H9 (cell line): ENCODE data around the gene ZNF280A. TPM values are rescaled to one million over a fixed set of nuclear protein-coding genes. Genes with fewer than 3 reads are reported as not detected.

Source experiments
- DNase-seq: peaks from one replicate; pipeline ENCODE4 v3.0.0-alpha.2; 2017
- H2AFZ ChIP-seq: one replicate; pipeline ENCODE4 v1.6.1; 2013; ENCODE audit warnings: mild to moderate bottlenecking, low read length, control low read depth, moderate library complexity
- H2AK5ac ChIP-seq: 2 replicates; pipeline ENCODE4 v1.6.1; 2013; ENCODE audit warnings: low read length, control low read depth, mixed read lengths; ENCODE audit not compliant: insufficient read length
- H2BK120ac ChIP-seq: one replicate; pipeline ENCODE4 v1.6.1; 2013; ENCODE audit warnings: low read depth, mild to moderate bottlenecking, low read length, control low read depth, inconsistent platforms; ENCODE audit not compliant: poor library complexity, severe bottlenecking
- H2BK12ac ChIP-seq: 2 replicates; pipeline ENCODE4 v1.6.1; 2013; ENCODE audit warnings: low read length, control low read depth, mixed read lengths, low read depth; ENCODE audit not compliant: insufficient read length
- H2BK15ac ChIP-seq: 2 replicates; pipeline ENCODE4 v1.6.1; 2013; ENCODE audit warnings: low read depth, low read length, control low read depth
- H2BK20ac ChIP-seq: one replicate; pipeline ENCODE4 v1.6.1; 2013; ENCODE audit warnings: low read depth, mild to moderate bottlenecking, low read length, control low read depth, inconsistent platforms; ENCODE audit not compliant: poor library complexity, severe bottlenecking
- H2BK5ac ChIP-seq: 2 replicates; pipeline ENCODE4 v1.6.1; 2013; ENCODE audit warnings: low read length, control low read depth, mixed read lengths; ENCODE audit not compliant: insufficient read length
- H3K14ac ChIP-seq: 2 replicates; pipeline ENCODE4 v1.6.1; 2013; ENCODE audit warnings: low read length, control low read depth; ENCODE audit not compliant: insufficient read depth
- H3K18ac ChIP-seq: 2 replicates; pipeline ENCODE4 v1.6.1; 2013; ENCODE audit warnings: low read depth, mild to moderate bottlenecking, mixed read lengths, low read length, control low read depth; ENCODE audit not compliant: insufficient read length
- H3K23ac ChIP-seq: 2 replicates; pipeline ENCODE4 v1.6.1; 2013; ENCODE audit warnings: low read length, control low read depth, mixed read lengths, low read depth; ENCODE audit not compliant: insufficient read length
- H3K23me2 ChIP-seq: 2 replicates; pipeline ENCODE4 v1.6.1; 2013; ENCODE audit warnings: low read depth, mild to moderate bottlenecking, mixed read lengths, low read length, control low read depth; ENCODE audit not compliant: insufficient read length, poor library complexity, severe bottlenecking
- H3K27ac ChIP-seq: 2 replicates; pipeline ENCODE4 v1.5.1; 2013; ENCODE audit warnings: low read length, control low read depth, mixed read lengths, low read depth; ENCODE audit not compliant: insufficient read length
- H3K27me3 ChIP-seq: 2 replicates; pipeline ENCODE4 v1.6.1; 2013; ENCODE audit warnings: low read length, control low read depth, inconsistent platforms; ENCODE audit not compliant: insufficient read depth
- H3K4ac ChIP-seq: 2 replicates; pipeline ENCODE4 v1.6.1; 2013; ENCODE audit warnings: low read depth, mild to moderate bottlenecking, control low read depth, inconsistent platforms, low read length, moderate library complexity
- H3K4me1 ChIP-seq: 2 replicates; pipeline ENCODE4 v1.6.1; 2013; ENCODE audit warnings: low read length, control low read depth, inconsistent platforms; ENCODE audit not compliant: insufficient read depth
- H3K4me2 ChIP-seq: 2 replicates; pipeline ENCODE4 v1.6.1; 2013; ENCODE audit warnings: low read length, control low read depth, mixed read lengths; ENCODE audit not compliant: insufficient read length, insufficient read depth
- H3K56ac ChIP-seq: 2 replicates; pipeline ENCODE4 v1.6.1; 2013; ENCODE audit warnings: low read depth, mild to moderate bottlenecking, mixed read lengths, low read length, control low read depth; ENCODE audit not compliant: insufficient read length
- H3K79me1 ChIP-seq: 2 replicates; pipeline ENCODE4 v1.6.1; 2013; ENCODE audit warnings: low read depth, mild to moderate bottlenecking, moderate library complexity, low read length, control low read depth, inconsistent platforms; ENCODE audit not compliant: insufficient read depth, poor library complexity, severe bottlenecking
- H3K79me2 ChIP-seq: 2 replicates; pipeline ENCODE4 v1.6.1; 2013; ENCODE audit warnings: low read length, control low read depth, inconsistent platforms; ENCODE audit not compliant: insufficient read depth
- H3K9ac ChIP-seq: 2 replicates; pipeline ENCODE4 v1.6.1; 2013; ENCODE audit warnings: low read length, control low read depth, mixed read lengths; ENCODE audit not compliant: insufficient read length; ENCODE audit errors: extremely low read depth
- H3K9me3 ChIP-seq: one replicate; pipeline ENCODE4 v1.6.1; 2013; ENCODE audit warnings: low read depth, low read length, inconsistent platforms; ENCODE audit not compliant: control insufficient read depth
- H3T11ph ChIP-seq: one replicate; pipeline ENCODE4 v1.6.1; 2013; ENCODE audit warnings: mild to moderate bottlenecking, low read length, control low read depth, inconsistent platforms
- H4K20me1 ChIP-seq: one replicate; pipeline ENCODE4 v1.6.1; 2013; ENCODE audit not compliant: control insufficient read depth, insufficient read length, insufficient read depth
- H4K5ac ChIP-seq: 2 replicates; pipeline ENCODE4 v1.6.1; 2013; ENCODE audit warnings: low read depth, mild to moderate bottlenecking, mixed read lengths, low read length, control low read depth; ENCODE audit not compliant: insufficient read length
- H4K8ac ChIP-seq: replicated peaks from 2 replicates; pipeline ENCODE4 v1.6.1; 2013; ENCODE audit warnings: low read length, control low read depth, mixed read lengths, low read depth; ENCODE audit not compliant: insufficient read length
- H4K91ac ChIP-seq: 2 replicates; pipeline ENCODE4 v1.6.1; 2013; ENCODE audit warnings: low read depth, mild to moderate bottlenecking, moderate library complexity, mixed read lengths, low read length, control low read depth; ENCODE audit not compliant: insufficient read length
- H3K27ac Mint-ChIP-seq, 3 experiments: 2 replicates in 2 of 3; 3 replicates in 1 of 3; pipeline ENCODE4 v1.8.0; 2020 to 2021; ENCODE audit warnings: mixed read lengths in 3 of 3, mild to moderate bottlenecking in 1 of 3, moderate library complexity in 1 of 3
- H3K27me3 Mint-ChIP-seq: 2 replicates; pipeline ENCODE4 v1.8.0; 2021; ENCODE audit warnings: low read depth, mild to moderate bottlenecking, moderate library complexity, mixed read lengths
- H3K36me3 Mint-ChIP-seq, 3 experiments: 2 replicates in 2 of 3; 3 replicates in 1 of 3; pipeline ENCODE4 v1.8.0; 2020 to 2021; ENCODE audit warnings: low read depth in 3 of 3, mixed read lengths in 3 of 3; ENCODE audit not compliant: insufficient read depth in 1 of 3
- H3K4me1 Mint-ChIP-seq, 2 experiments: 2 replicates each; pipeline ENCODE4 v1.8.0; 2020; ENCODE audit warnings: mixed read lengths in 2 of 2
- H3K4me3 Mint-ChIP-seq, 2 experiments: 2 replicates in 1 of 2; 3 replicates in 1 of 2; pipeline ENCODE4 v1.8.0; 2020 to 2021; ENCODE audit warnings: mild to moderate bottlenecking in 2 of 2, mixed read lengths in 2 of 2, moderate library complexity in 1 of 2
- H3K9me3 Mint-ChIP-seq, 2 experiments: 2 replicates in 1 of 2; 3 replicates in 1 of 2; pipeline ENCODE4 v1.8.0; 2020; ENCODE audit warnings: mild to moderate bottlenecking in 2 of 2, mixed read lengths in 2 of 2, moderate library complexity in 1 of 2
- CTCF ChIP-seq: fragments of 200-600 bp; sonication (generic); conservative IDR thresholded peaks from 3 replicates; pipeline ENCODE4 v1.8.0; 2021; ENCODE audit warnings: antibody characterized with exemption, mild to moderate bottlenecking
- WGBS: extraction: QIAGEN DNeasy Blood & Tissue Kit; methylation state at CpG from one replicate; pipeline ENCODE4 v1.1.7; 2013; ENCODE audit warnings: missing lambda C conversion rate, low lambda C conversion rate, mixed read lengths; ENCODE audit not compliant: insufficient read length; ENCODE audit errors: extremely low coverage; 5-methylcytosine and 5-hydroxymethylcytosine counted together
- total RNA-seq: library from RNA; stranded (reverse); gene quantifications from 2 replicates; pipeline ENCODE4 v1.2.1, GENCODE V29; 2021

The ZNF280A gene
- total RNA-seq, 1 experiment from 2014 or later = 0.13 TPM

DNA sequence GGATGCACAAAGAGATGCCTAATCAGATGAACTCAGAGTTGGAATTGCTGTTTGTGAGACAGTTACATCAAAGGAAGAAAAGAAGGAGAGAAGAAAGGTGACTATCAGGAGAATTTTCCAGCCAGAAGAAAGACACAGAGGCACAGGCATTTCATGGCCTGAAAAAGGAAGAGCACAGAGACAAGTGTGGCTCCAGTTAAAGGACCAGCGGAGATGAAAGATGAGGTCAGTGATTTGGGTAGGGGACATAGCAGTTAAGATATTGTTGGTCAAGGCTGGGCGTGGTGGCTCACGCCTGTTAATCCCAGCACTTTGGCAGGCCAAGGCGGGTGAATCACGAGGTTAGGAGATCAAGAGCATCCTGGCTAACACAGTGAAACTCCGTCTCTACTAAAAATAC, 3.4 kb upstream of the ZNF280A start:
- Histone ChIP-seq H3K79me2 (no peaks in the 10 kb centered on the region), H2BK15ac (no peak overlapping the region), H2AK5ac (no peak overlapping the region), H3K9me3 (no peaks in the 10 kb centered on the region), H2BK12ac (no peak overlapping the region), H3K79me1 (no peaks in the 10 kb centered on the region), H3T11ph (no peak overlapping the region), H4K5ac (no peak overlapping the region), H2AFZ (no peak overlapping the region), H3K4me1 (no peaks in the 10 kb centered on the region), H3K18ac (no peak overlapping the region), H3K27me3 (peaks cover 9% of the 10 kb centered on the region; the same call in 1 of the 2 replicates), H3K23me2 (no peaks in the 10 kb centered on the region), H3K27ac (no peak overlapping the region), H3K4ac (no peak overlapping the region), H3K56ac (no peak overlapping the region), H4K8ac (no peak overlapping the region), H3K4me2 (no peak overlapping the region), H2BK20ac (no peak overlapping the region), H4K91ac (no peak overlapping the region), H3K9ac (no peak overlapping the region), H4K20me1 (no peaks in the 10 kb centered on the region), H3K23ac (no peak overlapping the region), H3K14ac (no peak overlapping the region), H2BK5ac (no peak overlapping the region), H2BK120ac (no peak overlapping the region)
- Mint-ChIP-seq H3K36me3 (no peaks in the 10 kb centered on the region), H3K4me1 (peaks cover 12 to 16% of the 10 kb centered on the region in 2 experiments), H3K27me3 (peaks cover 89% of the 10 kb centered on the region), H3K27ac (no peak overlapping the region), H3K4me3 (no peak overlapping the region), H3K9me3 (peaks cover 0 to 4% of the 10 kb centered on the region in 2 experiments; a peak in 1 of 5 replicates)
- DNase-seq = no peak
- WGBS = no CpG with 5 or more reads among the region's 6 CpGs
- no peak for TF ChIP-seq CTCF
